ENCODE measurements around the gene NABP1. TPM values are rescaled to one million over a fixed set of nuclear protein-coding genes. Genes with fewer than 3 reads are reported as not detected.

Gene NABP1
- total RNA-seq, 1 experiment from 2014 or later: 5.8 TPM

- CTCF ChIA-PET: interaction anchor here (0.5 to 1.8 kb wide), 8 partner anchors 10 to 473 kb away, joined by 3 to 5 read pairs (median 4); no protein-coding TSS in a partner anchor
- peak; percentile 80 for ATAC-seq
Observed at GRCh38 chr2:191691016-191691735, 13.2 kb downstream of the NABP1 start.

GRCh38 chr2:191691898-191692297 is 14.0 kb downstream of the NABP1 start:
- no peak for DNase-seq (ENCODE audit: low spot score)
- Mint-ChIP-seq H3K4me1 (peaks cover 23% of the 10 kb centered on the region), H3K36me3 (no peaks in the 10 kb centered on the region; the same call in 1 of the 2 replicates), H3K27ac (no peak overlapping the region), H3K9me3 (no peaks in the 10 kb centered on the region), H3K27me3 (ENCODE audit: low read depth) (no peaks in the 10 kb centered on the region), H3K4me3 (no peak overlapping the region)
- no peak for TF ChIP-seq E2F1 (CRISPR knock-in tag; IDR thresholded peaks at IDR 0.05)
- TF ChIP-seq ZNF512 (CRISPR knock-in tag; IDR thresholded peaks at IDR 0.05; ENCODE audit: borderline replicate concordance): no peak
- peak; percentile 48; the same call in 1 of the 2 replicates for TF ChIP-seq GABPB1 (CRISPR knock-in tag; IDR thresholded peaks at IDR 0.05)
- TF ChIP-seq SP1 (CRISPR knock-in tag; conservative IDR thresholded peaks at IDR 0.05): no peak
- TF ChIP-seq ATF2 (CRISPR knock-in tag; IDR thresholded peaks at IDR 0.05; ENCODE audit: borderline replicate concordance, low read depth): no peak
- no peak for ATAC-seq
- CTCF ChIA-PET: interaction anchor here (0.8 to 1.8 kb wide), 7 partner anchors 10 to 474 kb away, joined by 3 to 5 read pairs (median 4); no protein-coding TSS in a partner anchor
- POLR2A ChIA-PET: interaction anchor here (1.2 kb wide), 1 partner anchor 14 kb away, joined by 3 read pairs; no protein-coding TSS in a partner anchor

More at GRCh38 chr2:191691016-191691735, 13.2 kb downstream of the NABP1 start:
- TF ChIP-seq ARID4B (CRISPR knock-in tag; IDR thresholded peaks at IDR 0.05; ENCODE audit: borderline replicate concordance): no peak
- TF ChIP-seq ZNF232 (CRISPR knock-in tag; IDR thresholded peaks at IDR 0.05): no peak
- no peak for DNase-seq (ENCODE audit: low spot score)
- POLR2A ChIA-PET: interaction anchor here (1.2 kb wide), 1 partner anchor 14 kb away, joined by 3 read pairs; no protein-coding TSS in a partner anchor
- peaks cover 23% of the 10 kb centered on the region for H3K4me1 Mint-ChIP-seq
- H3K4me3 Mint-ChIP-seq: no peak overlapping the region
- H3K36me3 Mint-ChIP-seq: no peaks in the 10 kb centered on the region; the same call in 1 of the 2 replicates
- H3K27me3 Mint-ChIP-seq (ENCODE audit: low read depth): no peaks in the 10 kb centered on the region
- no peaks in the 10 kb centered on the region for H3K9me3 Mint-ChIP-seq
- no peak overlapping the region for H3K27ac Mint-ChIP-seq

- H3K4me3 Mint-ChIP-seq: no peak overlapping the region
- TF ChIP-seq FOXJ3 (CRISPR knock-in tag; IDR thresholded peaks at IDR 0.05; ENCODE audit: borderline replicate concordance) (no peak), GABPB1 (CRISPR knock-in tag; IDR thresholded peaks at IDR 0.05) (peak; percentile 29; the same call in 1 of the 2 replicates)
- DNase-seq (ENCODE audit: low spot score): no peak
- ChIA-PET CTCF (interaction anchor here (1.8 kb wide), 1 partner anchor 127 kb away, joined by 5 read pairs; no protein-coding TSS in a partner anchor), POLR2A (no interaction called here)
- no peaks in the 10 kb centered on the region for H3K27me3 Mint-ChIP-seq (ENCODE audit: low read depth)
- H3K4me1 Mint-ChIP-seq: peaks cover 23% of the 10 kb centered on the region
- no peak overlapping the region for H3K27ac Mint-ChIP-seq
- ATAC-seq: no peak
- H3K36me3 Mint-ChIP-seq: no peaks in the 10 kb centered on the region; the same call in 1 of the 2 replicates
- H3K9me3 Mint-ChIP-seq: no peaks in the 10 kb centered on the region
Observed at GRCh38 chr2:191692502-191693115, 14.7 kb downstream of the NABP1 start.

Measured in WTC11 (cell line).